Inferior parietal cortex (tissue), 1 donor: ENCODE results near the gene ERBB4.
"Not testable (repeated sequence)": the region's sequence is repeated elsewhere in the genome, so short reads cannot be mapped to it uniquely, and the experiment has no call there.

Experiments
- DNase-seq: peaks from one replicate; pipeline ENCODE4 v3.0.0-alpha.2; 2016; ENCODE audit errors: extremely low spot score

Gene ERBB4

GRCh38 chr2:211611061-211611518, 927.5 kb downstream of the ERBB4 start:
- no peak for DNase-seq

GRCh38 chr2:211609127-211609526, 929.5 kb downstream of the ERBB4 start:
- no peak for DNase-seq

DNA sequence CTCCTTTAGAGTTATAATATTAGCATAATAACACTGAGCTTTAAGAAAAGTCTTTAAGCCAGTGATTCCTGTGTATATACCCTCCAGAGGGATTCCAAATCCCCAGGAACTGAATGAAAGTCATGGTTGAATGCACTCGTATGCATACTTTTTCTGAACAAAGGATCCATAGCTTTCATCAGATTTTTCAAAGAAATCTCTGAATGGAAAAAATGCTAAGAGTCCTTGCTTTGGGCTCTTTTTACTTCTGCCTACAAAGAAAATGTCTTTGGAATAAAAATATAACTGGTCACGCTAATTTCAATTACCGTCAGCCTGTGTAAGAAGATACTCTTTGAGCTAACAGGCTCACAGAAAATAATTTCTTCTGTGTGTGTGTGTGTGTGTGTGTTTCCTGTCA, 939.5 kb downstream of the ERBB4 start:
- no peak for DNase-seq

DNA sequence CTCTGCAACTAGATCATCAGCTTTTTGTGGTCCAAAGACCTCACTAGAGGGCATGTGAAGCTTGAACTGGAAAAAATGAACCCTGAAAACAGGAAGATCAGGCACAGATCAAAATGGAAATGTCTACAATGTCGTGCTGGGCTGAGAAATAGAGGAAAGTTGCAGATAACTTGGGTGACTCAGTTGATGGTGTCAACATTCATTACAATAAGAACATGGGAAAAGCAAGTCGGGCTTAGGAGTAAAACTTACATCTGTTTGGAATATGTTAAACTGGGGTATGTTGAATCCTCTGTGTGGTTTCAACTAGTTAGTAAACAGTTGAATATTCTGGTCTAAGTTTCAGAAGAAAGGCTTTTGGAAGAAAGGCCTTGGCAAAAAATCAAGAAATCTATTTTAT, 940.4 kb downstream of the ERBB4 start:
- no peak for DNase-seq

GRCh38 chr2:211592006-211592405, 946.6 kb downstream of the ERBB4 start:
- not testable (repeated sequence) for DNase-seq

DNA sequence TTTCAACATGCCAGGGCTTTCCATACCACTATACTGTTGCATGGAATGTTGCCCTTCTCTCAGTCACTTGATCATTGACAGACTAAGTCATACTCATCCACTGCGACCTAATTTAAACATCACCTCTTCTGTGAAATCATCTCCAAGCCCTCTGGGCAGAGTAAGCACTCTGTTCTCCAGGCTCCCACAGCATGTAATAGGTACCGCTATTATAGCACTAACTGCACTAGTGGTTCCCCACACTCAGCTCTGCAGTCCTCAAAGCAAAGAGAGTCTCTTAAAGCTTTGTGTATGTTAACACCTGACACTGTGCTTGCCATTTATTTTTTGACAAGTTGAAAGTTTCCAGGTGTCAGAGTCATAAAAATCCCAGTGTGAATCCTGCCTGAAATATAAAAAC, 947.2 kb downstream of the ERBB4 start:
- DNase-seq, result no peak

DNA sequence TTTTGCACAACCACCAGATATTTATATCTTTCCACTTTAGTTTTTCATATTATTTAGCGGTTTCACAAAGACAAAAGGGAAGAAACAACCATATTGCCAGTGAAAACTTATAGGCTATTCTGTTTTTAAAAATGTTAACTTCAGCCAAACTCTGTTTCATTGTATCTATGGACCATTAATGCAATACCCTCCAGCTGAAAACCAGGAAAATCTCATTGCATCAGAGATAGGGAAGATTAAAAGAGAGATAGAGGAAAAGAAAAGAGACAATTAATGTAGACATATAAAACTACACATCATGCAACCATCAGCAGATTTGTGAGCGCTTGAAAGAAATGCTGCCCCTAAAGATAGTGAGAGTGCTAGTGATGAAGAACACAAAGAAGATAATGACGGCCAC, 970.2 kb downstream of the ERBB4 start:
- no peak for DNase-seq

DNA sequence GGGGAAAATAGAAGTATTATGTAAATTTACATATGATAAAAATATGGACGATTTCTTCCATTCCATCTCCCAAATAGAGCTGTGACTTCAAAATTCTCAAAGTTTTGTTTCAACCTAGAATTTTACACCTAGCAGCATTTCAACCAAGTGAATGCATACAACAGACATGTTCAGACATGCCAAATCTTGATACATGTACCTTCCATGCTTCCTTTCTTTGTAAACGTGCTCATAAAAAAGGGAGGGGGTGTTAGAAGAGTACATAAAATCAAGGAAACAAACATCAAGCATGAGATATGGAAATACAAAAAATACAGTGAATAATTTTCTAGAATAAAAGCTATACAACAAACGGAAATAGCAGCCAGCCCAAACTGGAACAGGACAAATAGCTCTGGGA, 974.2 kb downstream of the ERBB4 start:
- DNase-seq, result no peak

DNA sequence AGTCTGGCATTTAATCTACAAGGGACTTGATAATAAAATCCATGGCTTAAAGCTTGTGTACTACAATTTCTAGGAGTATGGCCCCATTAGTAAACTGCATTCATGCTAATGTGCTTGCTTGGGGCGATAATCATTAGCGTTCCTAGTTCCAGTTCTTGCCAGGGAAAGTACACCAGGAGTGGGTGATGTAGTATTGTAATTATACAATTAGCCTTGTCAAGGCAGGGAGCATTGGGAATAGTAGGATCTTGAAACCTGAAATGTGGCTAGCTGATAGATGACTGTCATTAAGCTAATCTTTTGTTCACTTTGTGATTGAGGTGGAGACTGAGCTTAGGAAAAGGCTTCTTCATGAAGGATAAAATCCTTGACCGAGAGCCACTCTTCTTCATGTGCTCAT, 993.0 kb downstream of the ERBB4 start:
- no peak for DNase-seq

GRCh38 chr2:211534632-211535031, 1004.0 kb downstream of the ERBB4 start:
- no peak for DNase-seq

GRCh38 chr2:211524248-211524647, 1014.4 kb downstream of the ERBB4 start:
- not testable (repeated sequence) for DNase-seq

DNA sequence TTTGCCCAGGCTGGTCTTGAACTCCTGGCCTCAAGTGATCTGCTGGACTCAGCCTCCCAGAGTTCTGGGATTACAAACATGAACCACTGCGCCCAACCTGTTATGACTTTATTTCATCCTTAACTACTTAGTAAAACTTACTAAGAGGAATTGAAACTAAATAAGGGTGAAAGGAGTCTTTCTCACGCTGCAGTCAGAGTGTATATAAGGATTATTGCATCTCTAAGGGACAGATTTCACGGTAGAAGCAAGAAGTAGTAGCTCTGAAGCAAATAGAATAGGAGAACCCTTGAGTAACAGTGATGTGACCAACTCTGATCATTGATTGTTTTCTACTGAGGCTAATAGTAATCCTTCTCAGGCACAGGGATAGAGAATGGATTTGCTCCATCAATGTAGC, 1022.1 kb downstream of the ERBB4 start:
- no peak for DNase-seq

- no peak for DNase-seq
Measured at GRCh38 chr2:211514049-211514448, 1024.6 kb downstream of the ERBB4 start.

- DNase-seq, result no peak
Measured at GRCh38 chr2:211513446-211513845, 1025.2 kb downstream of the ERBB4 start.

DNA sequence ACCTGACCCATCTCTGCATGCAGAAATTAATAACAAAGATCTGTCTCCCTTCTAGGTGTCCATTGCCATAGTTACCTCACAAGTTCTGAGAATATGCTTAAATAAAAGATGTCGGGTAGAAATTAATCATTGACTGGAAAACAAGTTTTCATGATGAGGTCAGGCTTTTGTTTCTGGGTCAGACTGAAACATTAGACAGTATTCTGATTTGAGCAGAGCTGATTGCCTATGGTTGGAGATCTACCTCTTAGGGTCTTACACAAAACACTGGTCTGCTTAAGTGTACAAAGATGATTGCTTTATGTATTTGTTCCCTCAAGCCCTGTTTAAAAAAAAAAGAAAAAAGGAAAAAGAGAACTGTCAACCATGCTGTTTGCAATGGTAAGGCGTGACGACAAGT, 1025.8 kb downstream of the ERBB4 start:
- no peak for DNase-seq

GRCh38 chr2:211503856-211504255, 1034.7 kb downstream of the ERBB4 start:
- no peak for DNase-seq

DNA sequence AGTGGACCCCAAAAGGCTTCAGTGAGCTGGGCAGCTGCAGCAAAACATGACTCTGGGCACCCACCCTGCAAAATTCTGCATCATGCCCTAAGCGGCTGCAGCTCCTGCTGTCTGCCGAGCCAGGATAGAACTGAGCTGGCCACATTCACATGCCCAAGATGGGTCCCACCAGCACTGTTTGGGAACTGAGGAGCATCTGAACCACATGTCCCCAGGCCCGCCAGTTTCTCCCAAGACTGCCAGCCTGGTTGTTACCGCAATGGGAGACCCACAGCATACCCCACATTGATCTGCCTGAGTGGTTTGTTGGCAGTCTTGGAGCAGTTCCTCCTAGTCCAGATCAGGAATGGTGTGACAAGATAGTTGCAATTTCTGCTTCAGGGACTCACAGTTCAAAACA, 1035.4 kb downstream of the ERBB4 start:
- DNase-seq, result no peak

- no peak for DNase-seq
Measured at GRCh38 chr2:211498551-211499205, 1039.9 kb downstream of the ERBB4 start.

- DNase-seq, result no peak
Measured at GRCh38 chr2:211495339-211495738, 1043.3 kb downstream of the ERBB4 start.

DNA sequence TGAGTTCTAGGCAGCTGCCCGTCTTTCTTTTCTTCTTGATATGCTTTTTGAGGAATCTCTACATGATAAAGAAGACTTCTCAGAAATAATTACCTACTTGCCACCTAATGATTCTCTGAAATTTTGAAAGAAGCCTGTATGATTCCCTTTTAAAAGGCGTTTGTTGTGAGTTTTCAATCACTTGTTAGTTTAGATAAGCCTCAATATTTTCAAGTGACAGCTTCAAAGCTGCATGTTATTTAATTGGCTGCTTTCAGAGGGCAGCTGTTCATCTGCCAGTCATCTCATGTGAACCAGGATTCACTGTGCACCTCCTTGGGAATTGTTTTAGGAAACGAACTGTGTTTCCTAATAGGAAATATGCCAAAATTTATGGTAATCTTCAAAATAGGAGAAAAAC, 1044.1 kb downstream of the ERBB4 start:
- no peak for DNase-seq

GRCh38 chr2:211494085-211494484, 1044.5 kb downstream of the ERBB4 start:
- DNase-seq, result no peak

GRCh38 chr2:211487733-211488132, 1050.9 kb downstream of the ERBB4 start:
- DNase-seq, result no peak

DNA sequence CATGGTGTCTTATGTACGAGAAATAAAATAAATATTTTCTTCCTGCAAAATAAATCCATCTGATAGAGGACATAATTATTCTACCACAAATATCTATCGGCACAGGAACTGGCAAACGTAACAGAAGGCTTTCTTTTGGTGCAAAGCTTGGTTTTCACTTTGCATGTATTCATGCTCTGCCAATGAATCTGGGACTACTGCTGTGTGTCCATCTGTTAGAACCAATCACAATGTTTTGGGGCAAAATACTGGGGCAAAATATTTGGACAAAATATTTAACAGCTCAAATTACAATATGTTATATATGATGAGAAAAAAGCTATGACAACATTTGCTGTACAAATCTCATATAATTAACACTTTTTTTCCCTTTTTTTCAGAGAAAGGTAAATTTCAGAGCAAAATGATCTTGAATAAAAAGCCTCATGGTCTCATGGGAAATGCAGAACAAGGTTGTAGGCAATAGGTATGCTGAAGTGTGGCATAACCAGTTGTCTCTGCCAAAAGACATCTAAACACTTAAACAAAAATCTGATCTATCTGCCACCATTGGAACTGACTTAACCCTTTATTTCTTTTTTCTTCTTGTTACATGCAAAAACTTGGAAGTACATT, 1059.0 kb downstream of the ERBB4 start:
- no peak for DNase-seq
